ENCODE results near the gene SPECC1L. TPM values are rescaled to one million over a fixed set of nuclear protein-coding genes. Genes with fewer than 3 reads are reported as not detected.

SPECC1L gene
- total and polyA plus RNA-seq, 3 experiments from 2014 or later = 14.9 to 52.1 (median 51.9) TPM

DNA sequence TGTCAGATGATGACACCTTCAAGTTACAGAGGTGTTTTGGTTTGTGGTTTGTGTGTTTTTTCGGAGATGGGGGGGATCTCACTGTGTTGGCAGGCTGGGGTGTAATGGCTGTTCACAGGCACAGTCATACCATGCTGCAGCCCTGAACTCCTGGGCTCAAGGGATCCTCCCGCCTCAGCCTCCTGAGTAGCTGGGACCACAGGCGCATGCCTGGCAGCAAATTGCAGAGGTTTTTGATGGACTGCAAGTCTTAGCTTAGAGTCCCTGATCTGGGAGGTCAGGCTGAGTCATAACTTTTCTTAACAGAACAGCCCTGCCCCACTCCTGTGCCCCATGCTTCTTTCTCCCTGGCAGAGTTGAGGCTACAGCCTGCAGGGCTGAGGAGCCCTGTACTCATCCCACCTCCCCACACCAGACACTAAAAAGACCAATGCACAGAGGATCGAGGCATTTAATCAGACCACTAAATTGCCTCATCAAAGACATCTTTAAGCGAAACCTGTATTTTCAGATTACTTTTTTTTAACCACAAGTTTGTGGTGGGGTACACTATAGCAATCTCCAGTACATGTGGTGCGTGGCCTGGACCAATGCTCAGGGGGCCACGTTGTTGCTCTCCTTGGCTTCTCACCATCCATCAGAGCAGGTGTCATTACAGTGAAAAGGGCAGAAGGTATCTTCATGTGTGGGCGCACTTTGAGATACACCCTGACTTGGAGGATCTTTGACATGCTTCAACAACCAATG lies 139.7 kb downstream of the SPECC1L start:
- H3K4me3 Mint-ChIP-seq = peak overlapping the region in 5 of 7 donors; percentile 52 to 77 (median 69)
- peaks cover 40 to 48% (median 40%) of the 10 kb centered on the region in 3 donors for H3K4me1 Mint-ChIP-seq
- H3K36me3 Mint-ChIP-seq = peaks cover 0 to 45% (median under 1%) of the 10 kb centered on the region in 3 donors
- H3K9me3 ChIP-seq (ENCODE audit: low read length) = no peaks in the 10 kb centered on the region
- H3K36me3 ChIP-seq (ENCODE audit: insufficient read depth, low read length) = peaks cover 9% of the 10 kb centered on the region
- H3K4me1 ChIP-seq (ENCODE audit: insufficient read depth, low read length) = peaks cover 36% of the 10 kb centered on the region
- DNase-seq = peak in 3 of 5 donors; percentile 28 to 69 (median 58)
- CTCF ChIA-PET = interaction anchor here (1.1 to 2.9 kb wide), 3 partner anchors 11 to 76 kb away, joined by 3 to 11 read pairs (median 4); no protein-coding TSS in a partner anchor
- no peaks in the 10 kb centered on the region for H3K9me3 Mint-ChIP-seq
- H3K27ac Mint-ChIP-seq = peak overlapping the region; percentile 51 to 92 (median 70)
- no peaks in the 10 kb centered on the region for H3K27me3 Mint-ChIP-seq
- H3K27ac ChIP-seq (ENCODE audit: low read depth, low read length) = no peak overlapping the region
- no peak overlapping the region for H3K4me3 ChIP-seq (ENCODE audit: low read length)
- no peaks in the 10 kb centered on the region for H3K27me3 ChIP-seq (ENCODE audit: insufficient read depth, low read length, poor library complexity, severe bottlenecking)
- POLR2A ChIA-PET = no interaction called here

DNA sequence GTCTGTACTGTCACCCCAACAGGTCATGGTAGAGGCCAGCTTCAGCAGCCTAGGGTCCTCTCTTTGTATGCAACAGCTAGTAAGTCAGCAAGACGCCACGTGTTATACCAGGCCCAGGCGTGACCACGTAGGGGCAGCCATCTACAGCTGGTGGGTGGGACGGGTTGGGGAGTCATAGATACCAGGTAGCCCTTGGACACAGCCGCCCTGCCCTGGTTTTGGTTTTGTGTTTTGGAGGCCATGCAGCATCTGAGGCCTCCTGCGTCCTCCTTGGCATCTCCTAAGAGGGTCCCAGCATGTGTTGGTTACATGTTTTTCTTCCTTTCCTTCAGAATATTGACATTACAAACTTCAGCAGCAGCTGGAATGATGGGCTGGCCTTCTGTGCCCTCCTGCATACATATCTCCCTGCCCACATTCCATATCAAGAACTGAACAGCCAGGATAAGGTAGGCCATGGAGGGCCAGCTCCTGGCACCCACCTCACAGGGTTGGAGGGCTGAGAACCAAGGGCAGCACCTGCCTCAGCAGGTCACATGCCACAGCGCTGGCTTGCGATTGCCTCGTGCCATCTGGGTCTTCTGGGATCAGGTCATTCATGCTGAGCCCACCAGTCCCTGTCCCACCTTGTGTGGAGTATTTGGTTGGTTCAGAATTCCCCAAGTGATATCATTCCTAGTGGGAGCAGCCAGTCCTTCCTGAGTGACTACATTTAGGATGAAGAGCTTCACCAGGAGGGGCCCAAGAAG lies 140.8 kb downstream of the SPECC1L start:
- Histone ChIP-seq H3K27me3 (ENCODE audit: insufficient read depth, low read length, poor library complexity, severe bottlenecking) (no peaks in the 10 kb centered on the region), H3K4me3 (ENCODE audit: low read length) (no peak overlapping the region), H3K9me3 (ENCODE audit: low read length) (no peaks in the 10 kb centered on the region), H3K4me1 (ENCODE audit: insufficient read depth, low read length) (peaks cover 33% of the 10 kb centered on the region), H3K36me3 (ENCODE audit: insufficient read depth, low read length) (peaks cover 9% of the 10 kb centered on the region), H3K27ac (ENCODE audit: low read depth, low read length) (no peak overlapping the region)
- POLR2A ChIA-PET = no interaction called here
- peaks cover 38 to 43% (median 40%) of the 10 kb centered on the region in 3 donors for H3K4me1 Mint-ChIP-seq
- CTCF ChIA-PET = interaction anchor here (1.4 to 2.9 kb wide), 2 partner anchors 10 to 12 kb away, joined by 4 to 11 read pairs; no protein-coding TSS in a partner anchor
- H3K36me3 Mint-ChIP-seq = peaks cover 0 to 52% (median 2%) of the 10 kb centered on the region in 3 donors
- no peaks in the 10 kb centered on the region for H3K9me3 Mint-ChIP-seq
- H3K27ac Mint-ChIP-seq = peak overlapping the region in 4 of 8 donors; percentile 51 to 65 (median 56)
- H3K27me3 Mint-ChIP-seq = no peaks in the 10 kb centered on the region
- H3K4me3 Mint-ChIP-seq = no peak overlapping the region
- DNase-seq = no peak

DNA sequence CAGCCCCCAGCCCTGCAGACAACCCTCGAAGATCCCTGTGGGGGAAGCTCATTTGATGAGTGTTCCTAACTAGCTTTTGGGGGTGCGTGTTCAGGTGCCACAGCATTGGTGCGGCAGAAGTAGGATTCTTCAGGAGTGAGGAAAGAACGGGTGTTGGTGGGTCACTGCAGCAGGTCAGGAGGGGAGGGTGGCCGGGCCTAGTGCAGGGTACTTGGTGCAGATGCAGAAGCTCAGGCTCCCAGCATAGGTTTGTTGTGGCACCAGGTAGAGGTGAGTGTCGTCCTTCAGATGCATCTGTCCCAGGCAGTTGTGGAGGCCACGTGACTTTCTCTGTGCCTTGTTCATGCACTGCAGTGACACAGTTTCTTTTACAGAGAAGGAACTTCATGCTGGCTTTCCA lies 141.6 kb downstream of the SPECC1L start:
- Histone ChIP-seq H3K4me3 (ENCODE audit: low read length) (no peak overlapping the region), H3K36me3 (ENCODE audit: insufficient read depth, low read length) (peaks cover 9% of the 10 kb centered on the region), H3K27me3 (ENCODE audit: insufficient read depth, low read length, poor library complexity, severe bottlenecking) (no peaks in the 10 kb centered on the region), H3K27ac (ENCODE audit: low read depth, low read length) (no peak overlapping the region), H3K9me3 (ENCODE audit: low read length) (no peaks in the 10 kb centered on the region), H3K4me1 (ENCODE audit: insufficient read depth, low read length) (peaks cover 28% of the 10 kb centered on the region)
- Mint-ChIP-seq H3K4me3 (no peak overlapping the region), H3K4me1 (peaks cover 31 to 34% (median 32%) of the 10 kb centered on the region in 3 donors), H3K27me3 (no peaks in the 10 kb centered on the region), H3K27ac (no peak overlapping the region), H3K9me3 (no peaks in the 10 kb centered on the region), H3K36me3 (peaks cover 0 to 53% (median 3%) of the 10 kb centered on the region in 3 donors)
- ChIA-PET POLR2A (no interaction called here), CTCF (no interaction called here)
- peak in 1 of 5 donors; percentile 34 for DNase-seq

DNA sequence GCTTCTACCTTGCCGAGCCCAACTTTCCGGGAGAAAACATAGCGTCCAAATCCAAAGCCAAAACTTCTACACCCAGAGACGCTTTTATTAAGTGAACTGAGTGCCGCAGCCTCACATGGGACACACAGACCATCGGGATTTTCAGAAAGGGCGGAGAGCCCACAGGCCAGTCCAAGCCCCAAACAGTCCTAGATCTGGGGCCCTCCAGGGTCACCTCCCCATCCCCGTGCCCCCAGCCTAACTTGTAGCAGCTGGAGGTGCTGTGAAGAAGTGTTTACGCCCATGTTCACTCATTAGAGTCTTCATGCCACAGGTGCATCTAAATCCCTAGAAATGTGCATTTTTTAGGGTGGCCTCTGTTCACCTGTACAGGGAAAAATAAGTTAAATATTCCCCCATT lies 142.6 kb downstream of the SPECC1L start:
- Histone ChIP-seq H3K27ac (ENCODE audit: low read depth, low read length) (no peak overlapping the region), H3K36me3 (ENCODE audit: insufficient read depth, low read length) (peaks cover 9% of the 10 kb centered on the region), H3K4me1 (ENCODE audit: insufficient read depth, low read length) (peaks cover 19% of the 10 kb centered on the region), H3K27me3 (ENCODE audit: insufficient read depth, low read length, poor library complexity, severe bottlenecking) (no peaks in the 10 kb centered on the region), H3K4me3 (ENCODE audit: low read length) (no peak overlapping the region), H3K9me3 (ENCODE audit: low read length) (no peaks in the 10 kb centered on the region)
- Mint-ChIP-seq H3K9me3 (no peaks in the 10 kb centered on the region), H3K27ac (no peak overlapping the region), H3K4me3 (no peak overlapping the region), H3K27me3 (no peaks in the 10 kb centered on the region), H3K36me3 (peaks cover 0 to 52% (median 3%) of the 10 kb centered on the region in 3 donors), H3K4me1 (peaks cover 21 to 24% (median 22%) of the 10 kb centered on the region in 3 donors)
- ChIA-PET POLR2A (no interaction called here), CTCF (no interaction called here)
- DNase-seq = no peak

DNA sequence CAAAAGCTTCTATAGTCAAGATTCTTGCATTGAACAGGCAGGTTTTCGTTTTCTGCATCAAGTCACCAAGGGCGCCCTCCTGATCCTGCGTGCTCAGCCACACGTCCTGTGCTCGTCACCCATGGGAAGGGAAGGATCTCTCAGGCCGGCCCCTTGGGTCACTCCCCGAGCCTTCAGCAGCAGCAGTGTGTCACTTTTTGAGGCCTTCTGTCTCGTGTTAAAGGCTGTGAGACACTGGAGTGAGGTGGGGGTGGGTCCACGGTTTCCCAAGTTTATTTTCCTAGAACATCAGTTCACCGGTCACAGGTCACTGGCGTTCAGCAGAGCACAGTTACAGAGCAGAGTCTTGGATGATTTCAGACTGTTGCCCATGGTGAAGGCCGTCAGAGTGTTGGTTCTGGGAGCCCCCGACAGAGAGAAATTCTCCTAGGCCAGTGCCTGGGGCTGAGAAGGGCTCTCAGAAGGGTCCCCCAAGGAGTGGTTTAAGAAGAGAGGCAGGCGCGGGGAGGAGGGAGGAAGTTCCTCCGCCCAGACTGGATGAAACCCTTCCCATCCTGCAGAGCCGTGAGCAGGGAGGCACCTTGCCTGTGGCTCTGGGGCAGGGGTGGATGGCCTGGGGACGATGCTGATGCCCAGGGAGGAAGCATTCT lies 143.2 kb downstream of the SPECC1L start:
- ChIA-PET POLR2A (no interaction called here), CTCF (no interaction called here)
- Mint-ChIP-seq H3K27me3 (no peaks in the 10 kb centered on the region), H3K36me3 (peaks cover 0 to 53% (median 3%) of the 10 kb centered on the region in 3 donors), H3K4me1 (peaks cover 16 to 19% (median 18%) of the 10 kb centered on the region in 3 donors), H3K4me3 (no peak overlapping the region), H3K27ac (peak overlapping the region in 1 of 8 donors; percentile 29), H3K9me3 (no peaks in the 10 kb centered on the region)
- peaks cover 13% of the 10 kb centered on the region for H3K4me1 ChIP-seq (ENCODE audit: insufficient read depth, low read length)
- H3K4me3 ChIP-seq (ENCODE audit: low read length) = no peak overlapping the region
- H3K27me3 ChIP-seq (ENCODE audit: insufficient read depth, low read length, poor library complexity, severe bottlenecking) = no peaks in the 10 kb centered on the region
- no peak for DNase-seq
- no peaks in the 10 kb centered on the region for H3K9me3 ChIP-seq (ENCODE audit: low read length)
- peaks cover 9% of the 10 kb centered on the region for H3K36me3 ChIP-seq (ENCODE audit: insufficient read depth, low read length)
- H3K27ac ChIP-seq (ENCODE audit: low read depth, low read length) = no peak overlapping the region

GRCh38 chr22:24414523-24414922 lies 143.9 kb downstream of the SPECC1L start:
- Histone ChIP-seq H3K27me3 (ENCODE audit: insufficient read depth, low read length, poor library complexity, severe bottlenecking) (no peaks in the 10 kb centered on the region), H3K9me3 (ENCODE audit: low read length) (no peaks in the 10 kb centered on the region), H3K4me1 (ENCODE audit: insufficient read depth, low read length) (peaks cover 9% of the 10 kb centered on the region), H3K27ac (ENCODE audit: low read depth, low read length) (no peak overlapping the region), H3K36me3 (ENCODE audit: insufficient read depth, low read length) (peaks cover 9% of the 10 kb centered on the region), H3K4me3 (ENCODE audit: low read length) (no peak overlapping the region)
- DNase-seq = no peak
- peaks cover 0 to 53% (median 3%) of the 10 kb centered on the region in 3 donors for H3K36me3 Mint-ChIP-seq
- no peak overlapping the region for H3K4me3 Mint-ChIP-seq
- peaks cover 12 to 13% (median 12%) of the 10 kb centered on the region in 3 donors for H3K4me1 Mint-ChIP-seq
- H3K27ac Mint-ChIP-seq = no peak overlapping the region
- ChIA-PET CTCF (no interaction called here), POLR2A (no interaction called here)
- no peaks in the 10 kb centered on the region for H3K9me3 Mint-ChIP-seq
- H3K27me3 Mint-ChIP-seq = no peaks in the 10 kb centered on the region

GRCh38 chr22:24414984-24415945 lies 144.6 kb downstream of the SPECC1L start:
- no peaks in the 10 kb centered on the region for H3K9me3 Mint-ChIP-seq
- no peak overlapping the region for H3K4me3 ChIP-seq (ENCODE audit: low read length)
- no peak overlapping the region for H3K27ac ChIP-seq (ENCODE audit: low read depth, low read length)
- H3K4me1 ChIP-seq (ENCODE audit: insufficient read depth, low read length) = peaks cover 2% of the 10 kb centered on the region
- CTCF ChIA-PET = no interaction called here
- peaks cover 0 to 53% (median 3%) of the 10 kb centered on the region in 3 donors for H3K36me3 Mint-ChIP-seq
- H3K27me3 ChIP-seq (ENCODE audit: insufficient read depth, low read length, poor library complexity, severe bottlenecking) = no peaks in the 10 kb centered on the region
- no peak overlapping the region for H3K4me3 Mint-ChIP-seq
- peaks cover 5% of the 10 kb centered on the region in 3 donors for H3K4me1 Mint-ChIP-seq
- H3K27ac Mint-ChIP-seq = no peak overlapping the region
- peak in 1 of 5 donors; percentile 34 for DNase-seq
- POLR2A ChIA-PET = no interaction called here
- H3K36me3 ChIP-seq (ENCODE audit: insufficient read depth, low read length) = peaks cover 9% of the 10 kb centered on the region
- H3K9me3 ChIP-seq (ENCODE audit: low read length) = no peaks in the 10 kb centered on the region
- H3K27me3 Mint-ChIP-seq = no peaks in the 10 kb centered on the region

Measured in CD8-positive, alpha-beta memory T cell (primary cell).